GM19455 (cell line): ENCODE data around the gene SBF2.

Experiments used
- ATAC-seq: cut with Tn5 transposase; IDR thresholded peaks from one replicate; pipeline ENCODE4 v1.9.1; 2021; ENCODE audit not compliant: unreplicated experiment

SBF2 gene

GRCh38 chr11:9736365-9736764, 557.7 kb downstream of the SBF2 start:
- ATAC-seq: no peak

GRCh38 chr11:9735919-9736318, 558.1 kb downstream of the SBF2 start:
- ATAC-seq: no peak

- ATAC-seq: no peak
Measured at GRCh38 chr11:9735236-9735635, 558.8 kb downstream of the SBF2 start.

GRCh38 chr11:9733212-9733611, 560.8 kb downstream of the SBF2 start:
- ATAC-seq: no peak

GRCh38 chr11:9732453-9732852, 561.6 kb downstream of the SBF2 start:
- ATAC-seq: no peak

- no peak for ATAC-seq
Measured at GRCh38 chr11:9731256-9731655, 562.8 kb downstream of the SBF2 start.
